PC-3 (cell line): ENCODE measurements around the gene DUSP22. TPM values are rescaled to one million over a fixed set of nuclear protein-coding genes. Genes with fewer than 3 reads are reported as not detected.

ENCODE experiments used
- ATAC-seq: fragments of 200-7000 bp; cut with Tn5 transposase; 2 replicates; pipeline ENCODE4 v1.9.1; 2020; ENCODE audit warnings: mild to moderate bottlenecking, moderate library complexity
- BruUV-seq: library from RNA; stranded (reverse); fragments of 400-500 nt; replicated peaks from 2 replicates; lab custom pipeline; 2021; lab: Mats Ljungman, UMichigan
- CTCF ChIA-PET: fragments of 300-600 bp; sonication (Branson Sonifier 250); formaldehyde crosslinking; loops from one replicate; lab custom pipeline; 2022; ENCODE audit warnings: antibody characterized with exemption; lab: Charles Lee
- POLR2A ChIA-PET: fragments of 300-600 bp; sonication (Branson Sonifier 250); formaldehyde crosslinking; loops from one replicate; lab custom pipeline; 2022; ENCODE audit warnings: antibody characterized with exemption; ENCODE audit not compliant: unreplicated experiment; lab: Charles Lee
- DNase-seq: peaks from one replicate; pipeline ENCODE4 v3.0.0-alpha.2; 2015
- H2AFZ ChIP-seq: fragments of 300-600 bp; sonication (generic); 2 replicates; pipeline ENCODE4 v1.6.0; 2016; ENCODE audit warnings: antibody characterized with exemption, low read length
- H3F3A ChIP-seq: fragments of 300-600 bp; sonication (generic); one replicate; pipeline ENCODE4 v1.6.0; 2017; ENCODE audit warnings: antibody characterized with exemption, low read length, control low read depth, mild to moderate bottlenecking; ENCODE audit not compliant: unreplicated experiment
- H3K27ac ChIP-seq: fragments of 300-600 bp; sonication (generic); 2 replicates; pipeline ENCODE4 v1.5.1; 2016; ENCODE audit warnings: mild to moderate bottlenecking, low read length
- H3K27me3 ChIP-seq: fragments of 300-600 bp; sonication (generic); 2 replicates; pipeline ENCODE4 v1.6.1; 2016; ENCODE audit warnings: low read length, mixed read lengths
- H3K36me3 ChIP-seq: fragments of 300-600 bp; sonication (generic); 2 replicates; pipeline ENCODE4 v1.6.1; 2016; ENCODE audit warnings: low read depth, mixed run types, low read length, mixed read lengths
- H3K4me1 ChIP-seq: fragments of 300-600 bp; sonication (generic); 2 replicates; pipeline ENCODE4 v1.5.1; 2016; ENCODE audit warnings: low read length; ENCODE audit not compliant: insufficient read depth
- H3K4me2 ChIP-seq: fragments of 300-600 bp; sonication (generic); 2 replicates; pipeline ENCODE4 v1.6.0; 2016; ENCODE audit warnings: low read length
- H3K4me3 ChIP-seq: fragments of 300-600 bp; sonication (generic); 2 replicates; pipeline ENCODE4 v1.5.1; 2016; ENCODE audit warnings: mild to moderate bottlenecking, low read length, mixed read lengths
- H3K79me2 ChIP-seq: fragments of 300-600 bp; sonication (generic); 2 replicates; pipeline ENCODE4 v1.6.1; 2017; ENCODE audit warnings: low read length, mixed read lengths
- H3K9ac ChIP-seq: fragments of 300-600 bp; sonication (generic); 2 replicates; pipeline ENCODE4 v1.6.0; 2016; ENCODE audit warnings: mild to moderate bottlenecking, low read length
- H3K9me2 ChIP-seq: fragments of 300-600 bp; sonication (generic); replicated peaks from 2 replicates; pipeline ENCODE4 v1.6.1; 2016; ENCODE audit warnings: mixed run types, low read length, mixed read lengths
- H3K9me3 ChIP-seq: fragments of 300-600 bp; sonication (generic); 2 replicates; pipeline ENCODE4 v1.6.1; 2016; ENCODE audit warnings: low read length, mixed read lengths
- H4K20me1 ChIP-seq: fragments of 300-600 bp; sonication (generic); 2 replicates; pipeline ENCODE4 v1.6.1; 2016; ENCODE audit warnings: low read length, mixed read lengths
- CTCF ChIP-seq: fragments of 300-600 bp; sonication (generic); conservative IDR thresholded peaks from 2 replicates; pipeline ENCODE4 v1.5.1; 2017; ENCODE audit warnings: antibody characterized with exemption, low read depth, mild to moderate bottlenecking, low read length
- EZH2 ChIP-seq: fragments of 300-600 bp; sonication (generic); IDR thresholded peaks from one replicate; pipeline ENCODE4 v1.6.1; 2017; ENCODE audit warnings: antibody characterized with exemption, mild to moderate bottlenecking, low read length; ENCODE audit not compliant: unreplicated experiment
- EZH2phosphoT487 ChIP-seq: fragments of 300-600 bp; sonication (generic); IDR thresholded peaks from 2 replicates; pipeline ENCODE4 v1.6.1; 2018; ENCODE audit warnings: mild to moderate bottlenecking, antibody characterized with exemption, low read length, borderline replicate concordance
- intact Hi-C: fragments of 100-400 bp; cut with micrococcal nuclease; formaldehyde crosslinking; loops from 2 replicates; pipeline ENCODE4 v1.9.0; 2023
- total RNA-seq: library from RNA; depleted of rRNA; stranded (reverse); fragments of >200 nt; gene quantifications from 2 replicates; pipeline ENCODE4 v1.2.3, GENCODE V29; 2014

Gene DUSP22
- total RNA-seq, 1 experiment from 2014 or later = 37.8 TPM

GRCh38 chr6:340991-341827, 48.9 kb downstream of the DUSP22 start:
- Histone ChIP-seq H3K79me2 (no peaks in the 10 kb centered on the region), H3K9me2 (no peaks in the 10 kb centered on the region), H2AFZ (no peak overlapping the region), H3K4me2 (no peak overlapping the region), H3F3A (no peaks in the 10 kb centered on the region), H4K20me1 (no peaks in the 10 kb centered on the region), H3K9me3 (no peaks in the 10 kb centered on the region), H3K4me1 (no peaks in the 10 kb centered on the region), H3K36me3 (no peaks in the 10 kb centered on the region), H3K4me3 (no peak overlapping the region), H3K27me3 (no peaks in the 10 kb centered on the region), H3K9ac (no peak overlapping the region), H3K27ac (no peak overlapping the region)
- TF ChIP-seq CTCF (no peak), EZH2 (no peak), EZH2phosphoT487 (no peak)
- ATAC-seq (no peak), DNase-seq (no peak)
- ChIA-PET CTCF (no interaction called here), POLR2A (no interaction called here)
- intact Hi-C loops = no loop called here
- BruUV-seq = no TSS peak

GRCh38 chr6:341914-342831, 49.9 kb downstream of the DUSP22 start:
- DNase-seq (no peak), ATAC-seq (no peak)
- TF ChIP-seq CTCF = no peak
- TF ChIP-seq EZH2phosphoT487 = no peak
- no peak for TF ChIP-seq EZH2
- Histone ChIP-seq H3K9me2 (no peaks in the 10 kb centered on the region), H4K20me1 (no peaks in the 10 kb centered on the region), H3K27me3 (no peaks in the 10 kb centered on the region), H2AFZ (no peak overlapping the region), H3K9ac (no peak overlapping the region), H3K4me2 (no peak overlapping the region), H3F3A (no peaks in the 10 kb centered on the region), H3K27ac (no peak overlapping the region), H3K4me3 (no peak overlapping the region), H3K79me2 (no peaks in the 10 kb centered on the region), H3K36me3 (no peaks in the 10 kb centered on the region), H3K4me1 (no peaks in the 10 kb centered on the region), H3K9me3 (no peaks in the 10 kb centered on the region)
- intact Hi-C loops = no loop called here
- BruUV-seq = no TSS peak
- CTCF ChIA-PET = no interaction called here
- POLR2A ChIA-PET = no interaction called here
